Pancreas (tissue), 10 donors: ENCODE measurements around the gene BECN2. TPM values are rescaled to one million over a fixed set of nuclear protein-coding genes. Genes with fewer than 3 reads are reported as not detected.

Experiments
- ATAC-seq, 4 donors: fragments of 200-7000 bp; cut with Tn5 transposase; one replicate each; pipeline versions ENCODE4 v1.8.0 to v1.9.1; 2020; ENCODE audit warnings: mild to moderate bottlenecking in 4 of 4, moderate library complexity in 4 of 4
- DNase-seq, 6 donors: peaks; one replicate each; pipeline ENCODE4 v3.0.0-alpha.2; 2020
- FAIRE-seq: peaks from 2 replicates; lab custom pipeline; 2012; peaks lifted over from hg19 to GRCh38; lab: Jason Lieb, UNC
- H3K27ac ChIP-seq, 4 donors: fragments of 200-600 bp; sonication (generic); 1 replicate in 3 of 4; 2 replicates in 1 of 4; pipeline versions ENCODE4 v1.5.0 to v1.8.0; 2020
- H3K27me3 ChIP-seq, 4 donors: fragments of 200-600 bp; one replicate each; pipeline ENCODE4 v1.8.0; 2021
- H3K36me3 ChIP-seq, 3 donors: fragments of 200-600 bp; sonication (generic) in 1 of 3; one replicate each; pipeline versions ENCODE4 v1.5.0 to v1.8.0; 2020 to 2021
- H3K4me1 ChIP-seq, 3 donors: fragments of 200-600 bp; one replicate each; pipeline ENCODE4 v1.8.0; 2021
- H3K4me3 ChIP-seq, 4 donors: fragments of 200-600 bp; sonication (generic) in 2 of 4; one replicate each; pipeline versions ENCODE4 v1.5.0 to v1.8.0; 2020 to 2021
- H3K9me3 ChIP-seq, 4 donors: fragments of 200-600 bp; one replicate each; pipeline ENCODE4 v1.8.0; 2021
- CTCF ChIP-seq, 4 donors: fragments of 200-600 bp; sonication (generic) in 3 of 4; IDR thresholded peaks; one replicate each; pipeline versions ENCODE4 v1.5.0 to v1.8.0; 2021; ENCODE audit warnings: antibody characterized with exemption in 4 of 4
- WGBS, 2 donors: extraction: QIAGEN DNeasy Blood & Tissue Kit; methylation state at CpG; one replicate each; pipeline ENCODE4 v1.1.7; 2013; 5-methylcytosine and 5-hydroxymethylcytosine counted together
- intact Hi-C, 3 donors: fragments of 100-400 bp; cut with DNase I; formaldehyde crosslinking; loops; one replicate each; pipeline versions ENCODE4 v1.11.1 to v1.14.2; 2022
- polyA plus RNA-seq, 2 donors: library from polyadenylated mRNA; stranded (reverse); fragments of 200-250 nt; gene quantifications; one replicate each; pipeline ENCODE4 v1.2.3, GENCODE V29; 2013
- total RNA-seq, 6 donors: library from RNA; stranded (reverse); fragmentation: NEBNext Ultra II Directional in 4 of 6; extraction: Animal tissue kit (Norgen Biotek cat#: 25700) in 4 of 6; gene quantifications; one replicate each; pipeline versions ENCODE4 v1.2.1 to v1.2.4, GENCODE V29; 2021 to 2023
- donor health status: healthy with polysubstance abuse.
- donor health status: DM: no; HTN: no; CAD: no; lungs with moderate emphysema.
- donor health status: DM: no; HTN: no; CAD: no.
- donor health status: control.
- donor health status: control.
- donor health status: Bipolar disorder and iron deficiency.
- donor health status: DM: yes; HTN: yes; CAD: no.
- donor health status: DM: no; HTN: no; CAD: no.
- donor health status: DM: no; HTN: no; CAD: no.
- donor health status: DM: yes; HTN: yes; CAD: no.

BECN2 gene
- total and polyA plus RNA-seq, 8 donors, result not detected

- ATAC-seq, result peak in 2 of 4 donors; percentile 17 to 25
- Histone ChIP-seq H3K36me3 (no peaks in the 10 kb centered on the region), H3K4me3 (peak within 1 kb of the TSS in 1 of 4 donors; percentile 23), H3K9me3 (no peaks in the 10 kb centered on the region), H3K27ac (no peak within 1 kb of the TSS), H3K4me1 (no peaks in the 10 kb centered on the region), H3K27me3 (no peaks in the 10 kb centered on the region)
- intact Hi-C loops, result no loop called here
- WGBS, 2 donors, result 47 to 49% methylated on average over 4 of the region's 4 CpGs
- TF ChIP-seq CTCF (IDR thresholded peaks at IDR 0.05), result no peak
- FAIRE-seq, result no peak
- DNase-seq, result no peak
These were observed 41.5 kb downstream of the BECN2 start, which contains the start of gene MAP1LC3C for GRCh38 chr1:241999026-241999425. Gene MAP1LC3C (minus strand): TSS chr1:241999098. CDS start chr1:241999008, 90 bp downstream.

- intact Hi-C loops, result no loop called here
These were observed 42.9 kb downstream of the BECN2 start for GRCh38 chr1:242000434-242000833.

DNA sequence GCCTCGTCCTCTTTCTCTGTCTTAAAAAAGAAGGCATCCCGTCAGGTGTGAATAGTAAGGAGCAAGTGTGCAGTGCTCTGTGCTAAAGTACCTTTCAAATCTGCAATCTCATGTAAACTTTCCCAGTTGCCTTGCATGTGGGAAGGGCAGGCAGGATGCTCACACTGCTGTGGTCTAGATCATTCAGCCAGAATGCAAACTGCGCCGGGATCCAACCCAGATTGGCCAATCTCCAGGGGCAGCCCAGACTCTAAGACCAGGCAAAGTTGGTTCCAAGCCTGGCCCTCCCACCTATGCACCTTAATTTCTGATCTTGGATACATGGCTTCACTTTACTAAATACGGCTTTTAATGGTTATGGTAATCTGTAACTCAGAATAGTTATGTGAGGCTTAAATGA, 44.5 kb downstream of the BECN2 start:
- FAIRE-seq (no peak), ATAC-seq (no peak), DNase-seq (no peak)
- Histone ChIP-seq H3K27ac (no peak overlapping the region), H3K4me3 (no peak overlapping the region), H3K4me1 (no peaks in the 10 kb centered on the region), H3K36me3 (no peaks in the 10 kb centered on the region), H3K9me3 (no peaks in the 10 kb centered on the region), H3K27me3 (no peaks in the 10 kb centered on the region)
- WGBS, 2 donors, result 64 to 67% methylated on average over 5 of the region's 5 CpGs
- intact Hi-C loops, result no loop called here
- no peak for TF ChIP-seq CTCF (IDR thresholded peaks at IDR 0.05)

More at GRCh38 chr1:242000434-242000833, 42.9 kb downstream of the BECN2 start:
- ATAC-seq (no peak), DNase-seq (no peak), FAIRE-seq (no peak)
- no peak for TF ChIP-seq CTCF (IDR thresholded peaks at IDR 0.05)
- H3K27ac ChIP-seq, result no peak overlapping the region
- no peaks in the 10 kb centered on the region for H3K4me1 ChIP-seq
- H3K36me3 ChIP-seq, result no peaks in the 10 kb centered on the region
- H3K4me3 ChIP-seq, result no peak overlapping the region
- H3K9me3 ChIP-seq, result no peaks in the 10 kb centered on the region
- no peaks in the 10 kb centered on the region for H3K27me3 ChIP-seq
- WGBS, 2 donors, result 74 to 77% methylated on average over 7 of the region's 7 CpGs

- no peak for FAIRE-seq
- Histone ChIP-seq H3K36me3 (no peaks in the 10 kb centered on the region), H3K27ac (no peak overlapping the region), H3K4me3 (no peak overlapping the region), H3K27me3 (no peaks in the 10 kb centered on the region), H3K9me3 (no peaks in the 10 kb centered on the region), H3K4me1 (no peaks in the 10 kb centered on the region)
- no peak for ATAC-seq
- no peak for DNase-seq
- intact Hi-C loops, result no loop called here
- 41 to 55% methylated on average over 4 of the region's 4 CpGs for WGBS, 2 donors
- no peak for TF ChIP-seq CTCF (IDR thresholded peaks at IDR 0.05)
These were observed 44.9 kb downstream of the BECN2 start for GRCh38 chr1:242002510-242002909.

- no peaks in the 10 kb centered on the region for H3K9me3 ChIP-seq
- TF ChIP-seq CTCF (IDR thresholded peaks at IDR 0.05), result no peak
- no peak for ATAC-seq
- no peak overlapping the region for H3K4me3 ChIP-seq
- no peaks in the 10 kb centered on the region for H3K36me3 ChIP-seq
- intact Hi-C loops, result no loop called here
- no peaks in the 10 kb centered on the region for H3K27me3 ChIP-seq
- no peaks in the 10 kb centered on the region for H3K4me1 ChIP-seq
- no peak for DNase-seq
- 74 to 86% methylated on average over 5 of the region's 5 CpGs for WGBS, 2 donors
- no peak for FAIRE-seq
- H3K27ac ChIP-seq, result no peak overlapping the region
These were observed 47.4 kb downstream of the BECN2 start for GRCh38 chr1:242004751-242005495.
